Right lobe of liver (tissue), 6 donors: Measurements from ENCODE around the gene USP40. TPM values are rescaled to one million over a fixed set of nuclear protein-coding genes. Genes with fewer than 3 reads are reported as not detected.

Experiments
- ATAC-seq, 4 donors: fragments of 200-7000 bp; cut with Tn5 transposase; one replicate each; pipeline ENCODE4 v1.9.1; 2020; ENCODE audit warnings: mild to moderate bottlenecking in 4 of 4, moderate library complexity in 4 of 4
- DNase-seq, 3 donors: peaks; one replicate each; pipeline ENCODE4 v3.0.0-alpha.2; 2020
- H3K27ac ChIP-seq, 3 donors: fragments of 200-600 bp; one replicate each; pipeline ENCODE4 v1.8.0; 2022
- H3K27me3 ChIP-seq, 2 donors: fragments of 200-600 bp; one replicate each; pipeline ENCODE4 v1.8.0; 2022
- H3K36me3 ChIP-seq, 4 donors: fragments of 200-600 bp; sonication (generic) in 1 of 4; one replicate each; pipeline versions ENCODE4 v1.5.1 to v1.8.0; 2017 to 2022; ENCODE audit warnings: control low read depth in 1 of 4
- H3K4me1 ChIP-seq, 4 donors: fragments of 200-600 bp; sonication (generic) in 1 of 4; one replicate each; pipeline versions ENCODE4 v1.5.1 to v1.8.0; 2017 to 2022; ENCODE audit warnings: control low read depth in 1 of 4
- H3K4me3 ChIP-seq, 3 donors: fragments of 200-600 bp; one replicate each; pipeline ENCODE4 v1.8.0; 2022
- H3K9me3 ChIP-seq, 4 donors: fragments of 200-600 bp; sonication (generic) in 1 of 4; one replicate each; pipeline versions ENCODE4 v1.5.1 to v1.8.0; 2017 to 2022; ENCODE audit warnings: control low read depth in 1 of 4
- POLR2A ChIP-seq: fragments of 450-650 bp; IDR thresholded peaks from one replicate; pipeline ENCODE4 v1.6.1; 2017; ENCODE audit warnings: antibody characterized with exemption, mild to moderate bottlenecking
- WGBS: methylation state at CpG from one replicate; pipeline ENCODE4 v1.1.6; 2018; ENCODE audit warnings: low coverage, low lambda C conversion rate; ENCODE audit not compliant: insufficient coverage; ENCODE audit errors: missing lambda C conversion rate; 5-methylcytosine and 5-hydroxymethylcytosine counted together
- intact Hi-C, 2 donors: fragments of 100-400 bp; cut with DNase I; formaldehyde crosslinking; loops; one replicate each; pipeline versions ENCODE4 v1.11.2 to v1.14.1; 2022
- total RNA-seq, 6 experiments: library from RNA; depleted of rRNA in 2 of 6; stranded (reverse); fragments of >200 nt in 2 of 6; fragmentation: NEBNext Ultra II Directional in 3 of 6; extraction: Animal tissue kit (Norgen Biotek cat#: 25700) in 3 of 6; gene quantifications; one replicate each; pipeline versions ENCODE4 v1.1.0 to v1.2.4, GENCODE V29; 2016 to 2023
- TF ChIP-seq, protein P1 (sequence below), 4 donors: fragments of 200-600 bp in 3 of 4; fragments of 450-650 bp in 1 of 4; IDR thresholded peaks; one replicate each; pipeline versions ENCODE4 v1.5.1 to v1.8.0; 2016 to 2022; ENCODE audit warnings: antibody characterized with exemption in 4 of 4, mild to moderate bottlenecking in 2 of 4
- donor health status: DM: no; HTN: yes; CAD: no.
- donor health status: DM: no; HTN: no; CAD: no.
- donor health status: DM: no; HTN: no; CAD: no.
- donor health status: DM: no; HTN: yes; CAD: no.
- donor health status: DM: no; HTN: yes; CAD: no.

Gene USP40
- total RNA-seq, 6 experiments from 2014 or later, result 19.9 to 38.8 (median 27.0) TPM

DNA sequence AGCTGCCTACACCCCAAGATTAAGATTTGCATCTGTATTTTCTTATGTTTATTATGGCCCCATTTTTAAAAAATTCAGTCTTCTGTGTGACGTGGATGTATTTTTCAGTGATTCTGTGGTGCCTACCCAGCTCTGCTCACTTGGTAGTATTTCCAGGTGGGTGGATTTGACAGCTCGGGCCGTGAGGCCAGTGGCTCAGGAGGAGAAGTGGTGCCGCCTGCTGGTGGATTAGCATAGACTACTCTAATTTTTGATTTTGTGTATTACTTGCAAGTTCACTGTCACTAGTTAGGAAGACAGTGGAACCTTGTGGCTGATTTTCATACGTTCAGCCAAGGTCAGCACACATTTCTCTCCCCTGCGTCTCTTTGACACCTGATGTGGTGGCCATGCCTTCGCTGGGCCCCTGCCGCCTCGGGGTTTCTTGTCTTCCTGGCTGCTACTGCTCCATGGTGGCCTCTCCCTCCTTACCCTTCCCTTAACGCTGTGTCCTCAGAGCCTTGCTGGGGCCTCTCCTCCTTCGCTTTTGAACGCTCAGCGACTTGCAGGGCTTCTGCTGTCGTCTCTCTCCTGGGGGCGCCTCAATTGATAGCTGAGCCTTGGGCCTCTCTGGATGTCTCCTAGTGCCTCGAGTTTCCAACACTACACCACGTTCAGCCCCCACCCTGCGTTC lies 122.9 kb downstream of the USP40 start:
- intact Hi-C loops, result no loop called here
- DNase-seq (peak; percentile 79 to 80 (median 79)), ATAC-seq (peak; percentile 83 to 93 (median 90))
- WGBS, result 27% methylated on average over 8 of the region's 18 CpGs
- Histone ChIP-seq H3K27me3 (no peaks in the 10 kb centered on the region), H3K9me3 (no peaks in the 10 kb centered on the region), H3K4me1 (no peaks in the 10 kb centered on the region), H3K27ac (no peak overlapping the region), H3K36me3 (peaks cover 0 to 24% (median 5%) of the 10 kb centered on the region in 4 donors), H3K4me3 (no peak overlapping the region)
- TF ChIP-seq POLR2A, result no peak
- TF ChIP-seq, protein P1, sequence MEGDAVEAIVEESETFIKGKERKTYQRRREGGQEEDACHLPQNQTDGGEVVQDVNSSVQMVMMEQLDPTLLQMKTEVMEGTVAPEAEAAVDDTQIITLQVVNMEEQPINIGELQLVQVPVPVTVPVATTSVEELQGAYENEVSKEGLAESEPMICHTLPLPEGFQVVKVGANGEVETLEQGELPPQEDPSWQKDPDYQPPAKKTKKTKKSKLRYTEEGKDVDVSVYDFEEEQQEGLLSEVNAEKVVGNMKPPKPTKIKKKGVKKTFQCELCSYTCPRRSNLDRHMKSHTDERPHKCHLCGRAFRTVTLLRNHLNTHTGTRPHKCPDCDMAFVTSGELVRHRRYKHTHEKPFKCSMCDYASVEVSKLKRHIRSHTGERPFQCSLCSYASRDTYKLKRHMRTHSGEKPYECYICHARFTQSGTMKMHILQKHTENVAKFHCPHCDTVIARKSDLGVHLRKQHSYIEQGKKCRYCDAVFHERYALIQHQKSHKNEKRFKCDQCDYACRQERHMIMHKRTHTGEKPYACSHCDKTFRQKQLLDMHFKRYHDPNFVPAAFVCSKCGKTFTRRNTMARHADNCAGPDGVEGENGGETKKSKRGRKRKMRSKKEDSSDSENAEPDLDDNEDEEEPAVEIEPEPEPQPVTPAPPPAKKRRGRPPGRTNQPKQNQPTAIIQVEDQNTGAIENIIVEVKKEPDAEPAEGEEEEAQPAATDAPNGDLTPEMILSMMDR (IDR thresholded peaks at IDR 0.05), result peak; percentile 76 to 84 (median 80)

- 71% methylated on average over 2 of the region's 4 CpGs for WGBS
- peak in 1 of 3 donors; percentile 42 for DNase-seq
These were observed 124.6 kb downstream of the USP40 start for GRCh38 chr2:233442028-233442310.

DNA sequence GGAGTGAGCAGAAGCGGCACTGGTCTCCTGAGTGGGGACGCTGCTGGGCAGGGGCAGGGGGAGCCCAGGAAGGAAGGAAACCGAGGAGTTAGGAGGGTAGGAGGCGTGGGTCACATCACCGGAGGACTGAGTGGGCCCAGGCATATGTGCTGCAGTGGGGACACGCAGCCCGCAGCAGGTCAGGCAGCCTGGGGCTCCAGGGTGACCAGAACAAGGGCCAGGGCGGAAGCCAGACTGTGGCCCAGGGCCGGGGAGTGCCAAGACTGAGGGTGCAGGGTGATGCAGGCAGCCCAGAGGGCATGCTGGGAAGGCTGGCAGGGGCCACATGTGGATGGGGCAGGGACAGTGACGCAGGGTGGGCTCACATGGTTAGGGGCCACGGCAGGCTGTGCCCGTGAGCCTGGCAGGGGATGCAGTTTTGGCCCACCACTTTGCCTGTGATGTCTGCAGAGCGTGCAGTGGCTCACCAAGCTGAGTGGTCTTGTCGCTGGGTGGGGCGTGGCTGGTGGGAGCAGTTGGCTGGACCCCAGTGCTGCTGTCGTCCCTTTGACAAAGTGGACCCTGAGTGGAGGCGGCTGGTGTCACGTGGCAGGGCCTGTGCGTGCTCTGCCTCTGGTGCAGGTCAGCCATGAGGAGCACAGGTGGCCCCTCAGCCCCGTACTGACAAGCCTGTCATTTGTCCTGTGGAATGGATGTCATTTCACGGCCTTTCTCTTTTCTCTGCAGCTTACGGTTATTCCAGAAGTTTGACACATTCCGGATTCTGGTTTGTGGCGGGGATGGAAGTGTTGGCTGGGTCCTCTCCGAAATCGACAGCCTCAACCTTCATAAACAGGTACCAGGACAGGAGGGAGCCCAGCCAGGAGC lies 125.2 kb downstream of the USP40 start:
- Histone ChIP-seq H3K9me3 (no peaks in the 10 kb centered on the region), H3K27me3 (no peaks in the 10 kb centered on the region), H3K27ac (no peak overlapping the region), H3K4me3 (no peak overlapping the region), H3K4me1 (no peaks in the 10 kb centered on the region), H3K36me3 (peaks cover 0 to 37% (median 6%) of the 10 kb centered on the region in 4 donors)
- DNase-seq (peak in 2 of 3 donors; percentile 14 to 44), ATAC-seq (no peak)
- 94% methylated on average over 6 of the region's 26 CpGs for WGBS
- TF ChIP-seq POLR2A, result no peak
- TF ChIP-seq, protein P1 (IDR thresholded peaks at IDR 0.05), result no peak
- intact Hi-C loops, result no loop called here

More at GRCh38 chr2:233442028-233442310, 124.6 kb downstream of the USP40 start:
- H3K27ac ChIP-seq, result no peak overlapping the region
- ATAC-seq, result no peak
- H3K4me1 ChIP-seq, result no peaks in the 10 kb centered on the region
- peaks cover 0 to 36% (median 6%) of the 10 kb centered on the region in 4 donors for H3K36me3 ChIP-seq
- TF ChIP-seq, protein P1 (IDR thresholded peaks at IDR 0.05), result no peak
- TF ChIP-seq POLR2A, result no peak
- H3K9me3 ChIP-seq, result no peaks in the 10 kb centered on the region
- H3K4me3 ChIP-seq, result no peak overlapping the region
- no peaks in the 10 kb centered on the region for H3K27me3 ChIP-seq
- intact Hi-C loops, result no loop called here

- no peak overlapping the region for H3K4me3 ChIP-seq
- DNase-seq, result peak in 1 of 3 donors; percentile 13
- H3K36me3 ChIP-seq, result peaks cover 0 to 38% (median 5%) of the 10 kb centered on the region in 4 donors
- TF ChIP-seq, protein P1 (IDR thresholded peaks at IDR 0.05), result no peak
- TF ChIP-seq POLR2A, result no peak
- no peaks in the 10 kb centered on the region for H3K4me1 ChIP-seq
- no peaks in the 10 kb centered on the region for H3K9me3 ChIP-seq
- no peak for ATAC-seq
- H3K27ac ChIP-seq, result no peak overlapping the region
- 20% methylated on average over 1 of the region's 9 CpGs for WGBS
- H3K27me3 ChIP-seq, result no peaks in the 10 kb centered on the region
- intact Hi-C loops, result no loop called here
These were observed 125.9 kb downstream of the USP40 start for GRCh38 chr2:233440714-233441113.
